HepG2 (cell line): ENCODE data around the gene RPUSD3. TPM values are rescaled to one million over a fixed set of nuclear protein-coding genes. Genes with fewer than 3 reads are reported as not detected.

Source experiments
- ATAC-seq: fragments of 200-7000 bp; cut with Tn5 transposase; 3 replicates; pipeline ENCODE4 v1.9.1; 2020; ENCODE audit warnings: mild to moderate bottlenecking, moderate library complexity
- BruUV-seq: library from RNA; stranded (reverse); fragments of 400-500 nt; replicated peaks from 2 replicates; lab custom pipeline; 2021; lab: Mats Ljungman, UMichigan
- CTCF ChIA-PET: fragments of 300-600 bp; formaldehyde crosslinking; extraction: SDS; loops from one replicate; lab custom pipeline; 2021; ENCODE audit warnings: low total read pairs, inconsistent platforms, low intra/inter-chr PET ratio; lab: Yijun Ruan, JAX
- POLR2A ChIA-PET: fragments of 350-600 bp; sonication (Branson Sonifier 250); formaldehyde crosslinking; loops from one replicate; lab custom pipeline; 2020; ENCODE audit warnings: antibody characterized with exemption, inconsistent platforms; lab: Yijun Ruan, JAX
- DNase-seq: peaks from one replicate; pipeline ENCODE4 v3.0.0-alpha.2; 2015; ENCODE audit warnings: low spot score
- FAIRE-seq: peaks from 3 replicates; lab custom pipeline; 2011; peaks lifted over from hg19 to GRCh38; lab: Jason Lieb, UNC
- H2AFZ ChIP-seq: one replicate; pipeline ENCODE4 v1.6.1; 2011; ENCODE audit warnings: low read length, inconsistent platforms
- H3K27ac ChIP-seq: fragments of 300-600 bp; 3 replicates; pipeline ENCODE4 v1.8.0; 2011; ENCODE audit warnings: mixed run types, mild to moderate bottlenecking, mixed read lengths, low read length, inconsistent platforms; ENCODE audit not compliant: insufficient read depth; ENCODE audit errors: extremely low read length
- H3K27me3 ChIP-seq, 2 experiments: fragments of 200-600 bp in 1 of 2; 2 replicates in 1 of 2; 3 replicates in 1 of 2; pipeline versions ENCODE4 v1.6.0 to v1.8.0; 2011; ENCODE audit warnings: low read length in 2 of 2, mild to moderate bottlenecking in 2 of 2, moderate library complexity in 2 of 2, inconsistent platforms in 1 of 2; ENCODE audit not compliant: insufficient read depth in 2 of 2, control insufficient read depth in 1 of 2
- H3K36me3 ChIP-seq, 2 experiments: fragments of 200-600 bp in 1 of 2; replicated peaks in 1 of 2; 2 replicates in 1 of 2; 3 replicates in 1 of 2; pipeline versions ENCODE4 v1.5.1 to v1.8.0; 2011; ENCODE audit warnings: low read length in 2 of 2, inconsistent platforms in 1 of 2; ENCODE audit not compliant: insufficient read depth in 2 of 2, control insufficient read depth in 1 of 2
- H3K4me1 ChIP-seq: 2 replicates; pipeline ENCODE4 v1.5.1; 2012; ENCODE audit warnings: low read length, inconsistent platforms; ENCODE audit not compliant: insufficient read depth
- H3K4me2 ChIP-seq: 2 replicates; pipeline ENCODE4 v1.6.0; 2011; ENCODE audit warnings: low read depth, low read length, inconsistent platforms
- H3K4me3 ChIP-seq, 3 experiments: fragments of 200-600 bp in 1 of 3; sonication (generic), shearing (Covaris generic) in 1 of 3; replicated peaks in 1 of 3; 2 replicates each; pipeline ENCODE4 v1.5.1; 2011 to 2016; ENCODE audit warnings: low read length in 3 of 3, inconsistent platforms in 2 of 3, low read depth in 2 of 3, mild to moderate bottlenecking in 2 of 3, control low read depth in 1 of 3, mixed read lengths in 1 of 3; ENCODE audit not compliant: insufficient read depth in 1 of 3
- H3K79me2 ChIP-seq: one replicate; pipeline ENCODE4 v1.6.1; 2011; ENCODE audit warnings: low read length, inconsistent platforms; ENCODE audit not compliant: insufficient read depth
- H3K9ac ChIP-seq: 2 replicates; pipeline ENCODE4 v1.6.0; 2011; ENCODE audit warnings: mild to moderate bottlenecking, low read depth, low read length, inconsistent platforms; ENCODE audit not compliant: insufficient read depth
- H3K9me3 ChIP-seq: 2 replicates; pipeline ENCODE4 v1.5.1; 2012; ENCODE audit warnings: mild to moderate bottlenecking, low read length
- H4K20me1 ChIP-seq: 2 replicates; pipeline ENCODE4 v1.6.0; 2011; ENCODE audit warnings: inconsistent platforms, mild to moderate bottlenecking, low read length, moderate library complexity; ENCODE audit not compliant: insufficient read depth
- GZF1 ChIP-seq: sonication (generic); formaldehyde crosslinking; IDR thresholded peaks from 2 replicates; pipeline ENCODE4 v1.5.1; 2020; ENCODE audit warnings: mild to moderate bottlenecking, missing genetic modification reagents
- KAT2B ChIP-seq: fragments of 150-350 bp; IDR thresholded peaks from 2 replicates; pipeline ENCODE4 v1.6.1; 2014; ENCODE audit warnings: low read depth, low read length, borderline replicate concordance
- NCOA2 ChIP-seq: sonication (generic); formaldehyde crosslinking; IDR thresholded peaks from 2 replicates; pipeline ENCODE4 v1.8.0; 2022; ENCODE audit warnings: inconsistent platforms
- RAD51 ChIP-seq: fragments of 450-650 bp; IDR thresholded peaks from 2 replicates; pipeline ENCODE4 v1.6.1; 2016; ENCODE audit warnings: borderline replicate concordance
- SRSF1 ChIP-seq: fragments of 200-400 bp; formaldehyde crosslinking; optimal IDR thresholded peaks from 2 replicates; pipeline ENCODE3; 2017; ENCODE audit warnings: mild to moderate bottlenecking, low read depth, low read length, moderate library complexity
- STAG1 ChIP-seq: sonication (generic); formaldehyde crosslinking; IDR thresholded peaks from 2 replicates; pipeline ENCODE4 v1.4.0; 2020; ENCODE audit warnings: missing genetic modification reagents
- TAF1 ChIP-seq: sonication (generic); formaldehyde crosslinking; IDR thresholded peaks from 2 replicates; pipeline ENCODE4 v1.4.0; 2020; ENCODE audit warnings: missing genetic modification reagents
- TBX3 ChIP-seq: fragments of 450-650 bp; IDR thresholded peaks from 2 replicates; pipeline ENCODE4 v1.6.1; 2017; ENCODE audit warnings: antibody characterized with exemption, mild to moderate bottlenecking, inconsistent platforms, borderline replicate concordance
- ZNF552 ChIP-seq: sonication (generic); formaldehyde crosslinking; IDR thresholded peaks from 2 replicates; pipeline ENCODE4 v1.9.0; 2022; ENCODE audit warnings: missing genetic modification reagents, mild to moderate bottlenecking, borderline replicate concordance
- ZNF841 ChIP-seq: sonication (generic); formaldehyde crosslinking; IDR thresholded peaks from 2 replicates; pipeline ENCODE4 v1.8.1; 2023; ENCODE audit warnings: missing genetic modification reagents, borderline replicate concordance
- ZNF879 ChIP-seq: sonication (generic); formaldehyde crosslinking; IDR thresholded peaks from 2 replicates; pipeline ENCODE4 v1.8.1; 2023; ENCODE audit warnings: missing genetic modification reagents
- ZSCAN12 ChIP-seq: sonication (generic); formaldehyde crosslinking; IDR thresholded peaks from 2 replicates; pipeline ENCODE4 v1.9.0; 2021; ENCODE audit warnings: mild to moderate bottlenecking, missing genetic modification reagents
- WGBS: methylation state at CpG from one replicate; pipeline ENCODE4 v1.1.6; 2017; ENCODE audit warnings: low lambda C conversion rate; 5-methylcytosine and 5-hydroxymethylcytosine counted together
- in situ Hi-C: cut with HindIII; loops from 2 replicates; pipeline ENCODE4 v1.10.0; 2017; ENCODE audit warnings: low pct_unique_long_range_greater_than_20kb; ENCODE audit not compliant: extremely low pct_ligation_motif_present
- intact Hi-C: fragments of 100-400 bp; cut with micrococcal nuclease; formaldehyde crosslinking; loops from one replicate; pipeline ENCODE4 v1.10.0; 2022; ENCODE audit not compliant: unreplicated experiment
- polyA plus RNA-seq, 8 experiments: library from polyadenylated mRNA; depleted of rRNA in 3 of 8; stranded (reverse) in 7 of 8; unstranded in 1 of 8; fragments of >200 nt; fragmentation: Illumina TruSeq in 4 of 8; extraction: Trizol in 4 of 8; gene quantifications; 2 replicates each; pipeline versions ENCODE4 v1.2.1 to v1.2.3, GENCODE V29; 2011 to 2016; ENCODE audit warnings: low read depth in 4 of 8, missing spikeins in 1 of 8, mixed read lengths in 1 of 8; ENCODE audit not compliant: insufficient read depth in 1 of 8
- total RNA-seq, 5 experiments: library from RNA; depleted of rRNA; stranded (reverse); fragments of >200 nt; fragmentation: Illumina TruSeq; extraction: Trizol; gene quantifications; 2 replicates each; pipeline ENCODE4 v1.2.3, GENCODE V29; 2016; ENCODE audit warnings: low read depth in 1 of 5
- TF ChIP-seq, protein P1 (sequence below): sonication (generic); formaldehyde crosslinking; IDR thresholded peaks from 2 replicates; pipeline ENCODE4 v1.5.1; 2020; ENCODE audit warnings: missing genetic modification reagents, mild to moderate bottlenecking, borderline replicate concordance
- TF ChIP-seq, protein P2 (sequence below): sonication (generic); formaldehyde crosslinking; IDR thresholded peaks from 2 replicates; pipeline ENCODE4 v1.4.0; 2020; ENCODE audit warnings: mild to moderate bottlenecking, missing genetic modification reagents

RPUSD3 gene
- total and polyA plus RNA-seq, 2 of the 13 experiments (the other 11 are each of a cell fraction or from before 2014, with no cell fraction given) = 32.1 to 48.7 TPM

DNA sequence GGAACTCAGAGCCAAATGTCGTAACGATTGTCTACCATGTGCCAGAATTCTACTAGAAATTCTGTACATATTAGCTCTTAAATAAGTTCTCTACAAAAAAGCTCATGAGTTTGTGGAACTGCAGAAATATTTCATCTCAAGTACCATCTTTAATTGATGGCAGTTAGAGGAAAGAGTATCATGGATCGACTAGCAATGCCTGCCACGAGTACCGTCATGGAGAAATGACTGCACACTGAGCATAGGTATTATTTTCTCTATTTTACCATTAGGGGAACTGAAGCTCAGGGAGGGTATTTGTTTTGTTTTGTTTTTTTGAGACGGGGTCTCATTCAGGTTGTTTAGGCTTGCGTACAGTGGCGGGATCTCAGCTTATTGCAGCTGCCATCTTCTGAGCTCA, 2.8 kb downstream of the RPUSD3 start:
- ATAC-seq = no peak
- BruUV-seq = no TSS peak
- intact Hi-C loops = loop anchor here (5.0 kb wide), 1 partner anchor 386 kb away; no protein-coding TSS in a partner anchor

More for the DNA sequence above, 2.8 kb downstream of the RPUSD3 start:
- in situ Hi-C loops = no loop called here
- Histone ChIP-seq H2AFZ (no peak overlapping the region), H3K9me3 (no peaks in the 10 kb centered on the region), H3K4me1 (peaks cover 15% of the 10 kb centered on the region), H3K9ac (no peak overlapping the region), H3K4me2 (no peak overlapping the region), H3K4me3 (no peak overlapping the region), H4K20me1 (no peaks in the 10 kb centered on the region), H3K36me3 (peaks cover 8 to 39% of the 10 kb centered on the region in 2 experiments; a peak in 4 of 5 replicates), H3K27ac (no peak overlapping the region), H3K79me2 (no peaks in the 10 kb centered on the region), H3K27me3 (no peaks in the 10 kb centered on the region; a peak in 1 of 5 replicates)
- TF ChIP-seq SRSF1 (no peak), ZNF552 (CRISPR knock-in tag) (no peak), NCOA2 (no peak), ZNF841 (CRISPR knock-in tag) (no peak), ZNF879 (no peak), GZF1 (CRISPR knock-in tag) (no peak), STAG1 (no peak), TBX3 (no peak), RAD51 (no peak), KAT2B (no peak), TAF1 (CRISPR knock-in tag) (no peak), ZSCAN12 (CRISPR knock-in tag) (no peak)
- TF ChIP-seq, protein P1, sequence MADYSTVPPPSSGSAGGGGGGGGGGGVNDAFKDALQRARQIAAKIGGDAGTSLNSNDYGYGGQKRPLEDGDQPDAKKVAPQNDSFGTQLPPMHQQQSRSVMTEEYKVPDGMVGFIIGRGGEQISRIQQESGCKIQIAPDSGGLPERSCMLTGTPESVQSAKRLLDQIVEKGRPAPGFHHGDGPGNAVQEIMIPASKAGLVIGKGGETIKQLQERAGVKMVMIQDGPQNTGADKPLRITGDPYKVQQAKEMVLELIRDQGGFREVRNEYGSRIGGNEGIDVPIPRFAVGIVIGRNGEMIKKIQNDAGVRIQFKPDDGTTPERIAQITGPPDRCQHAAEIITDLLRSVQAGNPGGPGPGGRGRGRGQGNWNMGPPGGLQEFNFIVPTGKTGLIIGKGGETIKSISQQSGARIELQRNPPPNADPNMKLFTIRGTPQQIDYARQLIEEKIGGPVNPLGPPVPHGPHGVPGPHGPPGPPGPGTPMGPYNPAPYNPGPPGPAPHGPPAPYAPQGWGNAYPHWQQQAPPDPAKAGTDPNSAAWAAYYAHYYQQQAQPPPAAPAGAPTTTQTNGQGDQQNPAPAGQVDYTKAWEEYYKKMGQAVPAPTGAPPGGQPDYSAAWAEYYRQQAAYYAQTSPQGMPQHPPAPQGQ (CRISPR knock-in tag) = no peak
- TF ChIP-seq, protein P2, sequence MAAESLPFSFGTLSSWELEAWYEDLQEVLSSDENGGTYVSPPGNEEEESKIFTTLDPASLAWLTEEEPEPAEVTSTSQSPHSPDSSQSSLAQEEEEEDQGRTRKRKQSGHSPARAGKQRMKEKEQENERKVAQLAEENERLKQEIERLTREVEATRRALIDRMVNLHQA = no peak
- FAIRE-seq (no peak), DNase-seq (no peak)
- POLR2A ChIA-PET = no interaction called here
- 89% methylated on average over 8 of the region's 8 CpGs for WGBS
- CTCF ChIA-PET = no interaction called here
